NCI-H2227 treated with DMSO at 0.1 percent for 48 hours (cell line): ENCODE data around the gene ENTPD1.
A peak's percentile ranks its signal among the peaks of the same experiment; 100 is the strongest.
"Not testable (repeated sequence)": the region's sequence is repeated elsewhere in the genome, so short reads cannot be mapped to it uniquely, and the experiment has no call there.

Experiments used
- DNase-seq: peaks from one replicate; lab custom pipeline; 2025; lab: John Stamatoyannopoulos, UW

ENTPD1 gene

DNA sequence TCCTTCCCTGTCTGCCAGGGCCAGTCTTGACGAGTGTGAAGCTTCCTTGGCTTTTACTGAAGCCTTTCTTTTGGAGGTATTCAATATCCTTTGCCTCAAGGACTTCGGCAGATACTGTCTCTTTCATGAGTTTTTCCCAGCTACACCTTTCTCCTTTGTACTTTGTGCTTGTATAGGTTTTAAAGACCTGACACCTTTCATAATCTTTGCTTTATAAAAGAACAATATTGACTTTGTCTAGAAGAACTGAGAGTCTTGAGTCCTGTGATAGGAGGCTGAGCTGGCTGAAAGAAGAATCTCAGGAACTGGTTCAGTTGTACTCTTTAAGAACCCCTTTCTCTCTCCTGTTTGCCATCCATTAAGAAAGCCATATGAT lies 110.5 kb downstream of the ENTPD1 start:
- no peak for DNase-seq

- DNase-seq = no peak
Observed at GRCh38 chr10:95867866-95868265, 111.9 kb downstream of the ENTPD1 start.

GRCh38 chr10:95872158-95872711 lies 116.3 kb downstream of the ENTPD1 start:
- DNase-seq = no peak

DNA sequence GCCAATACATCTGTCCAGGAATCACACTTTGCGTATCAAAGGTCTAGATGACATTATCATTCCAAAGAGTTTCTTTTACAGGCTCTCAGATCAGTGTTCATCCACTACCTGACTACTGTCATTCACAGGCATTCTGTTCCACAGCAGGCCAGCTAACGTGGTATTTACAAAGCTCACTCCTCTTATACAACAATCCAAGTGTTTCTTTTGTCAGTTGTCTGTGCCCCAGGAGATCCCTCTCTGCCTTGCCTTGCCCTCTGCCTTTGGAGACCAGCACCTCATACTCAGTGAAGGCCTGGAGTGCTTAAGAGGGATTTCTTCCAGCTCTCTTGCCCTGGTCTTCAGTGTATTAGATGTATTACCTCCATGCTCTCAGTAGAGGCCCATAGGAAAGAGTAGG lies 117.2 kb downstream of the ENTPD1 start:
- DNase-seq = no peak

DNA sequence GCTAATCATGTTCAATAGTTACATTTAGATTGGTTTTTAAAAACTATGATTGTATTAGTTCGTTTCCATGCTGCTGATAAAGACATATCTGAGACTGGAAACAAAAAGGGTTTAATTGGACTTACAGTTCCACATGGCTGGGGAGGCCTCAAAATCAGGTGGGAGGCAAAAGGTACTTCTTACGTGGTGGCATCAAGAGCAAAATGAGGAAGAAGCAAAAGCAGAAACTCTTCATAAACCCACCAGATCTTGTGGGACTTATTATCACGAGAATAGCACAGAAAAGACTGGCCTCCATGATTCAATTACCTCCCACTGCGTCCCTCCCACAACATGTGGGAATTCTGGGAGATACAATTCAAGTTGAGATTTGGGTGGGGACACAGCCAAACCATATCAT lies 117.7 kb downstream of the ENTPD1 start:
- no peak for DNase-seq

DNA sequence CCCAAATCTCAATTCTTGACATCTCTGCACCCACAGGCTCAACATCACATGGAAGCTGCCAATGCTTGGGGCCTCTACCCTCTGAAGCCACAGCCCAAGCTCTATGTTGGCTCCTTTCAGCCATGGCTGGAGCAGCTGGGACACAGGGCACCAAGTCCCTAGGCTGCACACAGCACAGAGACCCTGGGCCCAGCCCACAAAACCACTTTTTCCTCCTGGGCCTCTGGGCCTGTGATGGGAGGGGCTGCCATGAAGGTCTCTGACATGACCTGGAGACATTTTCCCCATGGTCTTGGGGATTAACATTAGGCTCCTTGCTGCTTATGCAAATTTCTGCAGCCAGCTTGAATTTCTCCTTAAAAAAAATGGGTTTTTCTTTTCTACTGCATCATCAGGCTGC lies 118.8 kb downstream of the ENTPD1 start:
- DNase-seq = not testable (repeated sequence)

GRCh38 chr10:95876756-95877155 lies 120.8 kb downstream of the ENTPD1 start:
- no peak for DNase-seq

DNA sequence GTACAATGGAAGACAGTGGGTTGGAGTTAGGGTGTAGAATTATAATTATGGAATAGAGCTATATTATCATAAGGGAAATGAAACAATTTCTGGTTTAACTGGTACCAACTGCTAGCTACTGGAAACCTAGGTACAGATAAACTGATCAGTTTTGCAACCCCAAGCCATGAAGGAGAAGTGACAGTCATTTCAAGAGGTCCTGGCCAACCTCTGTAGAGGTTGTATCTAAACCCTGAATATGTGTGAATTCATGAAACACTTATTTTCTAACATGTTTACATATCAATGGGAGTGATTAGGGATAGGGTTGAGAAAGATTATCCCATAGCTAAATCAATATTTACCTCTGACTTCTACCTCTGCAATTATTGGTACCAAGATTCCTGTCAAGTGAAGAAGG lies 121.9 kb downstream of the ENTPD1 start:
- no peak for DNase-seq

GRCh38 chr10:95880704-95881103 lies 124.7 kb downstream of the ENTPD1 start:
- DNase-seq = no peak

DNA sequence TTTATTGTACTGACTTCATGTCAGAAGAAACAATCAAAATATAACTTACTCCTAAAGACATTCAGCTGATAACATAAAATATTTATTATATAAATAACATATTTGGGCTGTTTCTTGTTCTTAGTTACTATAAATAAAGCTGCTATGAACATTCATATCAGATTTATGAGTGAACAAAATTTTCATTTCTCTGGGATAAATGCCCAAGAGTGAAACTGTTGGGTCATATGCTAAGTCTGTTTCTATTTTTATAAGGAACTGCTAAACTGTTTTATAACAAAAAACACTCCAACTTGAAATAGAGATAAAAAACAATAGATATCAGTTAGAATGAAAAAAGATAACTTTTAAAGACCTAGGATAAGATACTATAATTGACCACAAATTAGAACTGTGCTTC lies 125.4 kb downstream of the ENTPD1 start:
- no peak for DNase-seq

DNA sequence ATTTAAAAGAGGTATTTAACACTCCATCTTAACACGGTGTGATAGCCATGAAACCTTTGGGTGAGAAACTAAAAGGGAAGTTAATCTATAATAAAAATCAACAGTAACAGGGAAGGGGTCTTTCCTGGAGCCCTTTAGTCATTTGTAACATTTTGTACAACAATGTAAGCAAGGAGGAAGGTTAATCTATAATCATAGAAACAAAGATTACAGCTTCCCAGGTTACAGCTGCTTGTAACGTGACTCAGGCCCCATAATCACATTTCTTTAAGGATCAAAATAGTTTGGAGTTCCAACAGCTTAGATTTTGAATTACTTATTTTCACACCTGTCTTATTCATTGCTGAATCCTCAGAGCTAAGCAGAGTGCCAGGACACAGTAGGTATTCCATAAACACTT lies 133.9 kb downstream of the ENTPD1 start:
- no peak for DNase-seq

- no peak for DNase-seq
Observed at GRCh38 chr10:95896071-95896850, 140.3 kb downstream of the ENTPD1 start.

- not testable (repeated sequence) for DNase-seq
Observed at GRCh38 chr10:95905897-95906580, 150.1 kb downstream of the ENTPD1 start.

- DNase-seq = peak; percentile 26
Observed at GRCh38 chr10:95906677-95907455, 150.9 kb downstream of the ENTPD1 start.

DNA sequence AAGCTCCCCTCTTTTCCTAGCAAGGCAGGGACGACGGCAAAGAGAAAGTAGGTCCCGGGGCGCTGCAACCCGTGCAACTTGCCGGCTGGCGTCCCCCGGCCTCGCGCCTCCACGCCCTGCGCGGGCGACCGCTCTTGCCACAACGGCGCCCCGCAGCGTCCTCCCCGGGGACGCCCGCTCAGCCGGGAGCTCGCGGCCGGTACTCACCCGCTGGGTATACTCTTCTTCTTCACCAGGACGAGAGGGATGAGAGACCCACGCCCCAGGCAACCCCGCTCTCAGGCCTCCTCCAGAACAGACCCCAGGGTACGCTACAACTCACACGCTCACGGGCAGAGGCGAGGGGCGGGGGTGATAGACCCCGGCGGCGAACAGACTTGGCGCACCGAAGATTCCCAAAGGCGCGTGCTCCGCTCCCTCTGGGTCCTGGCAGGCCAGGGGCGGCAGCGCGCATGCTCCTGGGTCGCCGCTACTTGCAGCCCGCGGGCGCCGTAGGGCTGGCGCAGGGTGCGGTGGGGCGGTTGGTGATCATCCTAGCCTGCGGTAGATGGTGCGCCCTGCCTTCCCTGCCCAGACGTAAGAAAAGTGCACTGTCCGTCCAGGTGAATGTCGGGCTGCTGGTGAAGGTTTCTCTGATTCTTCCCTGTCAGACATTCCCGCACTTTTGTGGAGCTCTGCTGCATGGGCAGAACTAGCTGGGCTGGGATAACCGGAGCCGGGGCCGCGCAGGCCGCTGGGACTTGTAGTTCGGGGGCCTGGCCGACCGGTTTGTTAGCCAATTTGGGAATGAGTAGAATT lies 151.7 kb downstream of the ENTPD1 start, which contains the start of gene CC2D2B:
CC2D2B (plus strand) TSS at position 520 of the 798 bp plus-strand sequence. CDS start 3,349 bp downstream, outside the sequence.
- DNase-seq = peak; percentile 80

GRCh38 chr10:95908450-95908849 lies 152.5 kb downstream of the ENTPD1 start:
- no peak for DNase-seq

DNA sequence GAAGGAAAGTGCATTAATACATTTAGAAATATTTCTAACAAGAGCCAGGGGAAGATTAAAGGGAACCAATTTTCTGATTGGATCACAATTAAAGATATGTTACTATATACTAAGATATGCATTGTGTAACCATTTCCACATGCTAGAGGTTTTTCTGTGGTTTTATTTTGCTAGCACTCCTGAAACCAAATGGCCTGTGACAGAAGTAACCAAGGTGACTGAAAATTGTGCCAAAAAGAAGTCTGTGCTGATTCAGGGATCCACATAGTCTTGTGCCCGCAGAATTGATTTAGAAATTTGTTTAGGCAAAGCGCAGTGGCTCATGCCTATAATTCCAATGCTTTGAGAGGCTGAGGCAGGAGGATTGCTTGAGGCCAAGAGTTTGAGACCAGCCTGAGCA lies 153.6 kb downstream of the ENTPD1 start:
- no peak for DNase-seq

- not testable (repeated sequence) for DNase-seq
Observed at GRCh38 chr10:95916039-95916438, 160.1 kb downstream of the ENTPD1 start.
